ENCODE measurements around the gene ATP6V0D1.
A peak's percentile ranks its signal among the peaks of the same experiment; 100 is the strongest.
"Not testable (repeated sequence)": the region's sequence is repeated elsewhere in the genome, so short reads cannot be mapped to it uniquely, and the experiment has no call there.

The ATP6V0D1 gene

GRCh38 chr16:67517155-67517445 lies 36.1 kb upstream of the ATP6V0D1 start:
- H3K27me3 Mint-ChIP-seq, result no peaks in the 10 kb centered on the region
- peak overlapping the region; percentile 96 for H3K27ac Mint-ChIP-seq
- H3K9me3 Mint-ChIP-seq, result peaks cover 0 to 1% of the 10 kb centered on the region in 2 donors
- H3K4me1 Mint-ChIP-seq, result peaks cover 54 to 80% of the 10 kb centered on the region in 2 donors
- H3K4me3 Mint-ChIP-seq, result peak overlapping the region in 1 of 2 donors; percentile 64
- no peak for DNase-seq
- ATAC-seq (replicated peaks), result no peak
- H3K36me3 Mint-ChIP-seq, result peaks cover 23 to 31% of the 10 kb centered on the region in 2 donors

- Mint-ChIP-seq H3K4me1 (peaks cover 54 to 81% of the 10 kb centered on the region in 2 donors), H3K27ac (peak overlapping the region; percentile 96), H3K27me3 (no peaks in the 10 kb centered on the region), H3K4me3 (peak overlapping the region; percentile 11 to 64), H3K9me3 (peaks cover 0 to 1% of the 10 kb centered on the region in 2 donors), H3K36me3 (peaks cover 23 to 31% of the 10 kb centered on the region in 2 donors)
- no peak for DNase-seq
- no peak for ATAC-seq (replicated peaks)
Observed at GRCh38 chr16:67516296-67517154, 35.6 kb upstream of the ATP6V0D1 start.

DNA sequence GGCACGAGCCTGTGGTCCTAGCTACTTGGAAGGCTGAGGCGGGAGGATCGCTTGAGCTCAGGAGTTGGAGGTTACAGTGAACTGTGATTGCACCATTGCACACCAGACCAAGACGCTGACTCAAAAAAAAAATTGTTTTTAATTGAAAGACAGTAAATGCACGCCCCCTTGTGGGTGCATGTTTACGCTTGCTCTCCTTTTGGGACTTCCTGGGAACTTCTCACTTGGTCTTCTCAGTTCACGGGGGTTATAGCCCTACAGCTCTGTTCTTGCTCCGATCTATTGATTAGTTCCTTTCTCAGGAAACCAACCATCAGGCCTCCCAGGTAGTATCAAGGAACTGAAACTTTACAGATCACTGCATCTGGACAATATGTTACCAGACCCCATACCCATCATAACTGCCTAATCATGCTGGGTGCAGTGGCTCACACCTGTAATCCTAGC lies 33.4 kb upstream of the ATP6V0D1 start:
- peak overlapping the region; percentile 96 for H3K27ac Mint-ChIP-seq
- H3K4me3 Mint-ChIP-seq, result peak overlapping the region in 1 of 2 donors; percentile 17
- no peaks in the 10 kb centered on the region for H3K27me3 Mint-ChIP-seq
- H3K36me3 Mint-ChIP-seq, result peaks cover 7 to 14% of the 10 kb centered on the region in 2 donors
- peaks cover 0 to 1% of the 10 kb centered on the region in 2 donors for H3K9me3 Mint-ChIP-seq
- peaks cover 38 to 62% of the 10 kb centered on the region in 2 donors for H3K4me1 Mint-ChIP-seq
- DNase-seq (peak; percentile 89), ATAC-seq (replicated peaks) (peak; percentile 77 to 80)

DNA sequence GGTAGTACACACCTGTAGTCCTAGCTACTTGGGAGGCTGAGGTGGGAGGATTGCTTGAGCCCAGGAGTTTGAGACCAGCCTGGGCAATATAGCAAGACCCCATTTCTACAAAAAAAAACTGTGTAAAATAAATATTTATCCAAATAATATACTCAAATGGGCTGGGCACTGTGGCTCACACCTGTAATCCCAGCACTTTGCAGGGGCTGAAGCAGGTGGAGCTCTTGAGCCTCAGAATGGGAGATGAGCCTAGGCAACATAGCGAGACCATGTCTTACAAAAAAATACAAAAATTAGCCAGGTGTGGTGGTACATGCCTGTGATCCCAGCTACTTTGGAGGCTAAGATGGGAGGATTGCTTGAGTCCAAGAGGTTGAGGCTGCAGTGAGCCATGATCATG lies 32.9 kb upstream of the ATP6V0D1 start:
- not testable (repeated sequence) for H3K27me3 Mint-ChIP-seq; H3K27ac Mint-ChIP-seq; ATAC-seq (replicated peaks); H3K9me3 Mint-ChIP-seq; H3K4me3 Mint-ChIP-seq; DNase-seq; H3K36me3 Mint-ChIP-seq
- H3K4me1 Mint-ChIP-seq, result peaks cover 33 to 56% of the 10 kb centered on the region in 2 donors

DNA sequence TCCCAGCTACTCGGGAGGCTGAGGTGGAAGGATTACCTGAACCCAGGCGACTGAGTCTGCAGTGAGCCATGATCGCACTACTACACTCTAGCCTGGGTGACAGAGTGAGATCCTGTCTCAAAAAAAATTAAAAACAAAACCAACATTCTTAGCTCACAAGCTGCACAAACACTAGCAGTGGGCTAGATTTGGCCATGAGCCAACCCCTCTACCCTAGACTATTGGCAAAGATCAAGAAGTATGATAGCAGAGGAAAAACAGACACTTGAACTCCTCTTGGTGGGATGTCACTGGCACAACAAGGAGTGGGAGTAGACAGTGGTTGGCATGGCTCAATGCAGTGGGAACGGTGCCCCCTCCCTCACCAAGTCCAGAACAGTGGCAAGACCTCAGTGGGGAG lies 28.1 kb upstream of the ATP6V0D1 start:
- peaks cover 0 to 1% of the 10 kb centered on the region in 2 donors for H3K9me3 Mint-ChIP-seq
- DNase-seq (no peak), ATAC-seq (replicated peaks) (no peak)
- no peaks in the 10 kb centered on the region for H3K27me3 Mint-ChIP-seq
- peak overlapping the region; percentile 9 for H3K27ac Mint-ChIP-seq
- H3K36me3 Mint-ChIP-seq, result peaks cover 2 to 3% of the 10 kb centered on the region in 2 donors
- no peak overlapping the region for H3K4me3 Mint-ChIP-seq
- H3K4me1 Mint-ChIP-seq, result peaks cover 24 to 38% of the 10 kb centered on the region in 2 donors

GRCh38 chr16:67506468-67506867 lies 25.5 kb upstream of the ATP6V0D1 start:
- Mint-ChIP-seq H3K4me1 (peaks cover 27 to 35% of the 10 kb centered on the region in 2 donors), H3K9me3 (no peaks in the 10 kb centered on the region), H3K27me3 (no peaks in the 10 kb centered on the region), H3K36me3 (peaks cover 4 to 7% of the 10 kb centered on the region in 2 donors), H3K4me3 (no peak overlapping the region), H3K27ac (peak overlapping the region; percentile 70)
- no peak for DNase-seq
- ATAC-seq (replicated peaks), result no peak

GRCh38 chr16:67504031-67505021 lies 23.4 kb upstream of the ATP6V0D1 start:
- H3K27me3 Mint-ChIP-seq, result no peaks in the 10 kb centered on the region
- peak overlapping the region; percentile 83 for H3K27ac Mint-ChIP-seq
- H3K36me3 Mint-ChIP-seq, result peaks cover 7 to 9% of the 10 kb centered on the region in 2 donors
- H3K4me1 Mint-ChIP-seq, result peaks cover 29 to 44% of the 10 kb centered on the region in 2 donors
- H3K9me3 Mint-ChIP-seq, result no peaks in the 10 kb centered on the region
- ATAC-seq (replicated peaks) (peak; percentile 72 to 79), DNase-seq (no peak)
- H3K4me3 Mint-ChIP-seq, result no peak overlapping the region

GRCh38 chr16:67499106-67499505 lies 18.1 kb upstream of the ATP6V0D1 start:
- peaks cover 20 to 50% of the 10 kb centered on the region in 2 donors for H3K4me1 Mint-ChIP-seq
- no peaks in the 10 kb centered on the region for H3K9me3 Mint-ChIP-seq
- peaks cover 5 to 10% of the 10 kb centered on the region in 2 donors for H3K36me3 Mint-ChIP-seq
- ATAC-seq (replicated peaks) (no peak), DNase-seq (no peak)
- H3K4me3 Mint-ChIP-seq, result no peak overlapping the region
- no peak overlapping the region for H3K27ac Mint-ChIP-seq
- H3K27me3 Mint-ChIP-seq, result no peaks in the 10 kb centered on the region

GRCh38 chr16:67490335-67491096 lies 9.6 kb upstream of the ATP6V0D1 start:
- Mint-ChIP-seq H3K4me1 (peaks cover 48 to 85% of the 10 kb centered on the region in 2 donors), H3K27me3 (no peaks in the 10 kb centered on the region), H3K9me3 (peaks cover 0 to 2% of the 10 kb centered on the region in 2 donors), H3K36me3 (peaks cover 7 to 10% of the 10 kb centered on the region in 2 donors), H3K27ac (peak overlapping the region; percentile 72), H3K4me3 (no peak overlapping the region)
- ATAC-seq (replicated peaks) (no peak), DNase-seq (no peak)

- H3K4me3 Mint-ChIP-seq, result peak overlapping the region; percentile 49 to 60
- H3K4me1 Mint-ChIP-seq, result peaks cover 45 to 81% of the 10 kb centered on the region in 2 donors
- H3K36me3 Mint-ChIP-seq, result peaks cover 8 to 12% of the 10 kb centered on the region in 2 donors
- H3K27ac Mint-ChIP-seq, result peak overlapping the region; percentile 91
- peaks cover 0 to 2% of the 10 kb centered on the region in 2 donors for H3K9me3 Mint-ChIP-seq
- DNase-seq, result no peak
- no peaks in the 10 kb centered on the region for H3K27me3 Mint-ChIP-seq
- ATAC-seq (replicated peaks), result peak; percentile 27 to 30
Observed at GRCh38 chr16:67489401-67490083, 8.6 kb upstream of the ATP6V0D1 start.

DNA sequence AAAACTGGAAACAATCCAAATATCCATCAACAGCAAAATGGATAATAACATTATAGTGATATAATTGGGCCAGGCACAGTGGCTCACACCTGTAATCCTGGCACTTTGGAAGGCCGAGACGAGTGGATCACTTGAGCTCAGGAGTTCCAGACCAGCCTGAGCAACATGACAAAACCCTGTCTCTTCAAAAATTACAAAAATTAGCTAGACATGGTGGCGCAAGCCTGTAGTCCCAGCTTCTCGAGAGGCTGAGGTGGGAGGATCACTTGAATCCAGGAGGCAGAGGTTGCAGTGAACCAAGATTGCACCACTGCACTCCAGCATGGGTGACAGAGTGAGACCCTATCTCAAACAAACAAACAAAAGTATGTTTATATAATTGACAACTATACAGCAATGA lies 6.6 kb upstream of the ATP6V0D1 start:
- H3K4me3 Mint-ChIP-seq; H3K27me3 Mint-ChIP-seq; H3K27ac Mint-ChIP-seq; ATAC-seq (replicated peaks); H3K9me3 Mint-ChIP-seq; DNase-seq: not testable (repeated sequence)
- peaks cover 55 to 82% of the 10 kb centered on the region in 2 donors for H3K4me1 Mint-ChIP-seq
- H3K36me3 Mint-ChIP-seq, result peaks cover 14 to 19% of the 10 kb centered on the region in 2 donors

- H3K4me3 Mint-ChIP-seq, result no peak overlapping the region
- no peak for DNase-seq
- H3K4me1 Mint-ChIP-seq, result peaks cover 61 to 84% of the 10 kb centered on the region in 2 donors
Observed at GRCh38 chr16:67486805-67487204, 5.8 kb upstream of the ATP6V0D1 start.

More at GRCh38 chr16:67486805-67487204, 5.8 kb upstream of the ATP6V0D1 start:
- Mint-ChIP-seq H3K36me3 (peaks cover 15 to 19% of the 10 kb centered on the region in 2 donors), H3K27ac (peak overlapping the region; percentile 42), H3K27me3 (no peaks in the 10 kb centered on the region), H3K9me3 (peaks cover 0 to 2% of the 10 kb centered on the region in 2 donors)
- no peak for ATAC-seq (replicated peaks)
